GM08714 (cell line): ENCODE measurements around the gene PKNOX2.

Experiments
- H3K4me3 ChIP-seq: fragments of 200-500 bp; sonication (Bioruptor generic); 2 replicates; pipeline ENCODE4 v1.5.1; 2014; ENCODE audit warnings: mild to moderate bottlenecking, low read length, inconsistent platforms
- ZNF274 ChIP-seq: IDR thresholded peaks from 2 replicates; pipeline ENCODE4 v1.6.1; 2012; ENCODE audit warnings: mild to moderate bottlenecking, low read depth, low read length

PKNOX2 gene

GRCh38 chr11:125312391-125312790 is 147.8 kb downstream of the PKNOX2 start:
- no peak overlapping the region for H3K4me3 ChIP-seq
- no peak for TF ChIP-seq ZNF274

GRCh38 chr11:125312812-125313211 is 148.3 kb downstream of the PKNOX2 start:
- TF ChIP-seq ZNF274: no peak
- H3K4me3 ChIP-seq: no peak overlapping the region

DNA sequence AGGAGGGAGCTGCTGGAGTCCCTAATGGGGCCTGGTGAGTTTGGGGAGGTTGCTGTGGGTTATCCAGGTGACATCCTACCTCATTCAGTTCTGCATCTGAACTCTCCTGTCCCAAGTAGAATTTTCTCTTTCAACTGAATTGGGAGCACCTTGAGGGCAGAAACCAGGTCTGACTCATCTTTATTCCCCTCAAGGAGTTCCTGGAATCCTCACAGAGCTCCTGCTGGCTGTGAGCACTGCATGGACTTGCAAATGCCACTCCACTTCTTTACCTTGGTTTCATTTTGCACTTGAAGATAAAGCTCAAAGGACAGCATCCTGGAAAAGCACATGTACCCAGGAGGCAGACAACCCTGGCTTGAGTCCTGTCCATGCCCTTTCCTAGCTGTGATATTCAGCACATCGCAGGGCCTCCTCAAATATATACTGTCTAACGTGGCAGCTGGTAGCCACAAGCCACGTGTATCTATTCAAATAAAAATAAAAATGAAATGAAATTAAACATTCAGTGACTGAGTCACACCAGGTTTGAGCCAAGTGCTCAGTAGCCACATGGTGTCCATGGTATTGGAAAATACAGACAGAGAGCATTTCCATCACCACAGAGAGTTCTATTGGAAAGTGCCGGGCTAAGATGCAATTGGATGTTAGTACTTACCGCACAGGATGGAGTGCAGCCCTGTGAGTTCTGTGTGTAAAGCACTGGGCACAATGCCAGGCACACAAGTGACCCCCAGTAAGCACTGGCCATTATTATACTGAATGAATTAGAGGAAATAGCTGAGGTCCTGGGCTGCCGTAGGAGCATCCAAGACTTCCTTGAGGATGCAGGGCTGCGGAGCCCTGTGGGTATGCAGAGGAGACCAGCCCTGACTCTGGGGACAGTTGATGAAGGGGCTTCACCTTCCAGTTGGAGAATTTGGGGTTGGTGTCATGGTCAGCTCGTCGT is 149.0 kb downstream of the PKNOX2 start:
- no peak for TF ChIP-seq ZNF274
- no peak overlapping the region for H3K4me3 ChIP-seq

GRCh38 chr11:125314276-125315078 is 149.9 kb downstream of the PKNOX2 start:
- no peak overlapping the region for H3K4me3 ChIP-seq
- TF ChIP-seq ZNF274: no peak

- H3K4me3 ChIP-seq: no peak overlapping the region
- no peak for TF ChIP-seq ZNF274
These were observed 150.7 kb downstream of the PKNOX2 start for GRCh38 chr11:125315079-125315740.

DNA sequence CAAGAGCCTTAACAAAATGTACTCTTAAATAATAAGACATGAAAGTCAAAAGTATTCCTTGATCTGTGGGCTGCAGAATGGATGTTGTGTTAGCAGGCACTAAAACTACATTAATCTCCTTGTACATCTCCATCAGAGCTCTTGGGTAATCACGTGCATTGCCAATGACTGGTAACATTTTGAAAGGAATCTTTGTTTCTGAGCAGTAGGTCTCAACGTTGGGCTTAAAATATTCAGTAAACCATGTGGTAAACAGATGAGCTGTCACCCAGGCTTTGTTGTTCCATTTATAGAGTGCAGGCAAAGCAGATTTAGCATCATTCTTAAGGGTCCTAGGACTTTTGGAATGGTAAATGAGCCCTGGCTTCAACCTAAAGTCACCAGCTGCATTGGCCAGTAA is 152.9 kb downstream of the PKNOX2 start:
- no peak overlapping the region for H3K4me3 ChIP-seq
- no peak for TF ChIP-seq ZNF274

DNA sequence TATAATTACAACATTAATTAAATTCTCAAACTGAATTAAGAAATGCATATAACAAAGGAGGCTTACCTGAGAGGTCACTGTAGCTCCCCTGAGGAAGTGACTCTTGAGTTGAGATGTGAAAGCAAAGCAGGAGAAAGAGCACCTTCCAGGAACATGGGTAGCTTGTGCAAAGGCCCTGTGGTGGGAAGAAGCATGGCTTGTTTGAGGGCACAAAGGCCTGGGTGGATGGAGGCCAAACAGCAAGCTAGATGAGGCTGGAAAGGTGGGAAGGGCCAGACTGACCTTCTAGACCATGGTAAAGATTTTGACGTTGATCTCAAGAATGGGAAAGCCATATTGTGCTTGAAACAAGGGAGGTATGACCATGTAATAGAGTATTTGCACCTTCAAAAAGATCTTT is 155.1 kb downstream of the PKNOX2 start:
- TF ChIP-seq ZNF274: no peak
- H3K4me3 ChIP-seq: no peak overlapping the region

DNA sequence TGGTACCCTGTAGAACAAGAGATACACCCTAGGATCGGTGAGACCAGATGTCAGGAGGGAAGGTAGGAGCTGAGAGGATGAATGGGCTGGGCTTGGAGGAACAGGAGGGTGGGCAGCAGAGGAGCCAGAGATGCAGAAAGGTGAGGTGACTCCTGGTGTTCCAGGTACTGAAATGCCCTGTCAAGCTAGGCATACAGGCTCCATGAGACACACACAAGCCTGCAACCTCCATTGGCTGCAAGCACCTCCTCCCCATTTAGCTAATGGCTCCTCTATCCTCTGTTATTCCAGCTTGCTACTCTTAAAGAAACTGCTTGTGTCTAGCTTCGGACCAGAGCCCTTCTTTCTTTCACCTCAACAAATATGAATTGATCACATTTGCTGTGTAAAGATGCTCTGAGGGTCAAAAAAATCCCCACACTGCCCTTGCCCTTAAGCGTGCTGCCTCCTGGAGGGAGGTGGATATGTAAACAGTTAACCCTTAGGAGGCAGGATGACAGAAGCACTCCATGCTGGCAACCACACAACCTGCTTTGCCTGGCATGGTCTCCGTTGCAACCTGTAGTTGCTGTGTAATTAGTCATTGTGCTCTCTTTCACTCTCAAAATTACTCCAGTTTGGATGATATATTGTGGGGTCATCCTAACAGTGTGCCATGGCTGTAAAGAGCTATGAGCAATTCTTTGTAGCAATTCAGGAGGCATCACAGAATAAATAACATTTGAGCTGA is 156.0 kb downstream of the PKNOX2 start:
- H3K4me3 ChIP-seq: no peak overlapping the region
- no peak for TF ChIP-seq ZNF274

DNA sequence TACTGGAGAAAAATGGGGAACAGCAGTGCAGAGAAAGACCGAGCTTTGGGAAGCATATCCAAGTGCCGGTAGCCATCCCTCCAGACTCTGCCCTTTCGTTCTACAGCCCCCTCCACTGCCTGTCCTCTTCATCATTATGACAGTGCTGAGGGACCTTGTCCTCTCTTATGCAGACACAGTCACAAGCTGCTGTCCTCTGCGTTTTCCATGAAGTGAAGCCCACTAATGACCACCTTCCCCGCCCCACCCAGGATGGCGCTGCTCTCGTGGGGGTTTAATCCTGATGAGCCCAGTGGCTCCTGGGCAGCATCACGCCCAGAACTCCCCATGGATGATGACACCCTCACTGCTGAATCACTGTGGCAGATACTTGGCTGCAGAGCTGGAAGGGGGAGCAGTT is 157.7 kb downstream of the PKNOX2 start:
- no peak overlapping the region for H3K4me3 ChIP-seq
- no peak for TF ChIP-seq ZNF274

DNA sequence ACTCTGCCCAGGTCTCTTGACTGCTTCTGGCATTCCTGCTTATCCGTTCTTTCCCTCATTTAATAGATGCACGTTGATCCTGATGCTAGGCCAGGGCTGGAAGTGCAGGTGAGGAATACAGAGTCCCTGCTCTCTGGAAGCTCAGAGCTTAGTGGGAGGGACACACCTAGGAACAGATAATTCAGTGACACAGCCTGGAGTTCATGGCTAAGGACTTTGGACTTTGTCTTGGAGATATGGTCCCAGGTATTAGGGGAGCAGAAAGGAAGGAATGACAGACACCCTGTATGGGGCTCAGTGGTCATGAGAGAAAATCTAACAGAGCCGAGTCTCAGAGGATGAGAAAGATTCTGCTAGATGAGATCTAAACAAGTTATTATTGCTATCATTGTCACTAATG is 160.6 kb downstream of the PKNOX2 start:
- no peak for TF ChIP-seq ZNF274
- no peak overlapping the region for H3K4me3 ChIP-seq

- TF ChIP-seq ZNF274: no peak
- no peak overlapping the region for H3K4me3 ChIP-seq
These were observed 161.6 kb downstream of the PKNOX2 start for GRCh38 chr11:125326126-125326525.

GRCh38 chr11:125327518-125328224 is 163.1 kb downstream of the PKNOX2 start:
- TF ChIP-seq ZNF274: no peak
- no peak overlapping the region for H3K4me3 ChIP-seq

GRCh38 chr11:125328225-125328580 is 163.7 kb downstream of the PKNOX2 start:
- H3K4me3 ChIP-seq: no peak overlapping the region
- no peak for TF ChIP-seq ZNF274
